IMR-90 (cell line): ENCODE measurements around the gene KIF16B. TPM values are rescaled to one million over a fixed set of nuclear protein-coding genes. Genes with fewer than 3 reads are reported as not detected.

Experiments
- ATAC-seq: fragments of 200-7000 bp; cut with Tn5 transposase; 2 replicates; pipeline ENCODE4 v1.9.1; 2020; ENCODE audit warnings: low read depth, mild to moderate bottlenecking, moderate library complexity
- BruUV-seq: library from RNA; stranded (reverse); fragments of 400-500 nt; replicated peaks from 2 replicates; lab custom pipeline; 2021; lab: Mats Ljungman, UMichigan
- CTCF ChIA-PET: fragments of 300-600 bp; formaldehyde crosslinking; extraction: SDS; loops from one replicate; lab custom pipeline; 2021; ENCODE audit warnings: antibody characterized with exemption; lab: Yijun Ruan, JAX
- POLR2A ChIA-PET: fragments of 300-600 bp; sonication (Branson Sonifier 250); formaldehyde crosslinking; loops from one replicate; lab custom pipeline; 2022; ENCODE audit warnings: antibody characterized with exemption; ENCODE audit not compliant: unreplicated experiment; lab: Charles Lee
- DNase-seq: peaks from one replicate; pipeline ENCODE4 v3.0.0; 2013
- H2AFZ ChIP-seq: replicated peaks from 2 replicates; pipeline ENCODE3; 2013; ENCODE audit warnings: low read length, mild to moderate bottlenecking; ENCODE audit not compliant: poor library complexity
- H2AK5ac ChIP-seq: 2 replicates; pipeline ENCODE4 v1.6.1; 2013; ENCODE audit warnings: low read depth, low read length, inconsistent platforms
- H2AK9ac ChIP-seq: replicated peaks from 2 replicates; pipeline ENCODE3; 2013; ENCODE audit warnings: mild to moderate bottlenecking, low read depth, low read length, moderate library complexity; ENCODE audit not compliant: poor library complexity
- H2BK120ac ChIP-seq: 2 replicates; pipeline ENCODE4 v1.6.1; 2013; ENCODE audit warnings: low read depth, low read length, inconsistent platforms
- H2BK15ac ChIP-seq: 3 replicates; pipeline ENCODE4 v1.6.1; 2013; ENCODE audit warnings: low read depth, low read length, inconsistent platforms
- H2BK20ac ChIP-seq: 2 replicates; pipeline ENCODE4 v1.6.1; 2013; ENCODE audit warnings: low read depth, mild to moderate bottlenecking, inconsistent platforms, low read length, moderate library complexity
- H2BK5ac ChIP-seq: 2 replicates; pipeline ENCODE4 v1.6.1; 2013; ENCODE audit warnings: mild to moderate bottlenecking, low read depth, low read length, inconsistent platforms; ENCODE audit not compliant: poor library complexity, severe bottlenecking
- H3K14ac ChIP-seq: replicated peaks from 2 replicates; pipeline ENCODE4 v1.6.1; 2013; ENCODE audit warnings: low read depth, low read length, inconsistent platforms
- H3K18ac ChIP-seq: 2 replicates; pipeline ENCODE4 v1.6.1; 2013; ENCODE audit warnings: low read depth, low read length, control low read depth
- H3K23ac ChIP-seq: 2 replicates; pipeline ENCODE4 v1.6.1; 2013; ENCODE audit warnings: low read depth, low read length, inconsistent platforms
- H3K27ac ChIP-seq: 2 replicates; pipeline ENCODE4 v1.5.1; 2013; ENCODE audit warnings: mild to moderate bottlenecking, control low read depth, low read length; ENCODE audit not compliant: insufficient read depth
- H3K27me3 ChIP-seq: 2 replicates; pipeline ENCODE4 v1.6.1; 2013; ENCODE audit warnings: low read length; ENCODE audit not compliant: control insufficient read depth, insufficient read depth
- H3K36me3 ChIP-seq: 2 replicates; pipeline ENCODE4 v1.6.1; 2013; ENCODE audit warnings: low read length, mixed read lengths; ENCODE audit not compliant: control insufficient read depth, insufficient read depth
- H3K4ac ChIP-seq: 2 replicates; pipeline ENCODE4 v1.6.1; 2013; ENCODE audit warnings: low read depth, low read length, inconsistent platforms
- H3K4me1 ChIP-seq: 2 replicates; pipeline ENCODE4 v1.6.1; 2013; ENCODE audit warnings: low read length, mixed read lengths; ENCODE audit not compliant: control insufficient read depth, insufficient read depth
- H3K4me2 ChIP-seq: 2 replicates; pipeline ENCODE4 v1.6.1; 2013; ENCODE audit warnings: low read depth, mild to moderate bottlenecking, control low read depth, low read length, moderate library complexity
- H3K4me3 ChIP-seq: 2 replicates; pipeline ENCODE4 v1.5.1; 2013; ENCODE audit warnings: low read depth, mild to moderate bottlenecking, control low read depth, low read length, moderate library complexity; ENCODE audit not compliant: insufficient read depth
- H3K56ac ChIP-seq: 2 replicates; pipeline ENCODE4 v1.6.1; 2013; ENCODE audit warnings: low read length, inconsistent platforms; ENCODE audit not compliant: insufficient read depth; ENCODE audit errors: extremely low read depth
- H3K79me1 ChIP-seq, 2 experiments: 2 replicates each; pipeline ENCODE4 v1.6.1; 2013; ENCODE audit warnings: low read length in 2 of 2, inconsistent platforms in 1 of 2, low read depth in 1 of 2
- H3K9ac ChIP-seq: 2 replicates; pipeline ENCODE4 v1.6.1; 2013; ENCODE audit warnings: low read depth, low read length, control low read depth
- H3K9me1 ChIP-seq: 2 replicates; pipeline ENCODE4 v1.6.1; 2013; ENCODE audit warnings: low read length, inconsistent platforms; ENCODE audit not compliant: insufficient read depth
- H3K9me3 ChIP-seq: 2 replicates; pipeline ENCODE4 v1.6.1; 2013; ENCODE audit warnings: low read length; ENCODE audit not compliant: control insufficient read depth, insufficient read depth
- H4K20me1 ChIP-seq: 2 replicates; pipeline ENCODE4 v1.6.1; 2013; ENCODE audit warnings: low read length, inconsistent platforms; ENCODE audit not compliant: insufficient read depth
- H4K5ac ChIP-seq: 2 replicates; pipeline ENCODE4 v1.6.1; 2013; ENCODE audit warnings: mild to moderate bottlenecking, low read depth, low read length, control low read depth
- H4K8ac ChIP-seq, 2 experiments: 2 replicates each; pipeline ENCODE4 v1.6.1; 2013; ENCODE audit warnings: low read depth in 2 of 2, low read length in 2 of 2, control low read depth in 1 of 2, inconsistent platforms in 1 of 2
- H4K91ac ChIP-seq: 2 replicates; pipeline ENCODE4 v1.6.1; 2013; ENCODE audit warnings: low read depth, low read length, inconsistent platforms; ENCODE audit not compliant: insufficient read depth
- BHLHE40 ChIP-seq: fragments of 150-350 bp; IDR thresholded peaks from 2 replicates; pipeline ENCODE4 v1.6.1; 2016; ENCODE audit warnings: mild to moderate bottlenecking, low read depth, low read length
- CEBPB ChIP-seq: IDR thresholded peaks from 2 replicates; pipeline ENCODE4 v1.6.1; 2012; ENCODE audit warnings: low read depth, low read length, improper control_type of control experiment
- CHD1 ChIP-seq: IDR thresholded peaks from 2 replicates; pipeline ENCODE4 v1.6.1; 2012; ENCODE audit warnings: low read depth, low read length, improper control_type of control experiment
- ELK1 ChIP-seq: fragments of 150-350 bp; IDR thresholded peaks from 2 replicates; pipeline ENCODE4 v1.6.1; 2016; ENCODE audit warnings: low read depth, mild to moderate bottlenecking, low read length, moderate library complexity, borderline replicate concordance
- FOS ChIP-seq: fragments of 150-350 bp; IDR thresholded peaks from 2 replicates; pipeline ENCODE4 v1.6.1; 2016; ENCODE audit warnings: low read depth, low read length
- MAFK ChIP-seq: IDR thresholded peaks from 2 replicates; pipeline ENCODE4 v1.6.1; 2012; ENCODE audit warnings: low read depth, low read length, improper control_type of control experiment
- MAZ ChIP-seq: IDR thresholded peaks from 2 replicates; pipeline ENCODE4 v1.6.1; 2012; ENCODE audit warnings: low read depth, mild to moderate bottlenecking, low read length, improper control_type of control experiment, moderate library complexity, borderline replicate concordance
- MXI1 ChIP-seq: IDR thresholded peaks from 2 replicates; pipeline ENCODE4 v1.6.1; 2012; ENCODE audit warnings: low read depth, mild to moderate bottlenecking, low read length, moderate library complexity, borderline replicate concordance
- NFE2L2 ChIP-seq: fragments of 150-350 bp; IDR thresholded peaks from 2 replicates; pipeline ENCODE4 v1.6.1; 2016; ENCODE audit warnings: low read depth, mild to moderate bottlenecking, low read length
- POLR2A ChIP-seq: IDR thresholded peaks from 2 replicates; pipeline ENCODE4 v1.6.1; 2012; ENCODE audit warnings: mild to moderate bottlenecking, low read depth, low read length
- RAD21 ChIP-seq: IDR thresholded peaks from 2 replicates; pipeline ENCODE4 v1.6.1; 2012; ENCODE audit warnings: low read length, improper control_type of control experiment
- RCOR1 ChIP-seq: IDR thresholded peaks from 2 replicates; pipeline ENCODE4 v1.6.1; 2012; ENCODE audit warnings: mild to moderate bottlenecking, low read length, improper control_type of control experiment; ENCODE audit not compliant: insufficient replicate concordance
- RFX5 ChIP-seq: IDR thresholded peaks from 2 replicates; pipeline ENCODE4 v1.8.0; 2012; ENCODE audit warnings: low read depth, mild to moderate bottlenecking, low read length, moderate library complexity
- SMC3 ChIP-seq: fragments of 150-350 bp; IDR thresholded peaks from 2 replicates; pipeline ENCODE4 v1.6.1; 2016; ENCODE audit warnings: low read depth, mild to moderate bottlenecking, antibody characterized with exemption, low read length, moderate library complexity
- USF2 ChIP-seq: fragments of 150-350 bp; IDR thresholded peaks from 2 replicates; pipeline ENCODE4 v1.6.1; 2017; ENCODE audit warnings: mild to moderate bottlenecking, antibody characterized with exemption, low read length, low read depth
- WGBS, 2 experiments: methylation state at CpG; one replicate each; pipeline versions ENCODE4 v1.1.5 to v1.1.7; 2013; ENCODE audit warnings: missing lambda C conversion rate in 2 of 2; ENCODE audit not compliant: insufficient read length in 1 of 2; ENCODE audit errors: extremely low coverage in 2 of 2; 5-methylcytosine and 5-hydroxymethylcytosine counted together
- dilution Hi-C: fragments of 300-500 bp; cut with HindIII; formaldehyde crosslinking; loops from one replicate; pipeline ENCODE4 v1.14.3; 2018; ENCODE audit warnings: low sequenced_read_pairs; ENCODE audit not compliant: unreplicated experiment
- in situ Hi-C: fragments of 300-500 bp; cut with MboI; formaldehyde crosslinking; loops from 3 replicates; pipeline ENCODE4 v1.14.3; 2019; ENCODE audit warnings: low sequenced_read_pairs, inconsistent platforms, mixed read lengths
- intact Hi-C: fragments of 100-400 bp; cut with micrococcal nuclease; formaldehyde crosslinking; loops from 2 replicates; pipeline ENCODE4 v1.10.0; 2022
- polyA plus RNA-seq, 3 experiments: library from polyadenylated mRNA; depleted of rRNA; stranded (reverse); fragments of >200 nt; gene quantifications; 2 replicates each; pipeline ENCODE4 v1.2.3, GENCODE V29; 2012; ENCODE audit warnings: low replicate concordance in 1 of 3
- total RNA-seq: library from RNA; depleted of rRNA; stranded (reverse); fragments of >200 nt; gene quantifications from 2 replicates; pipeline ENCODE4 v1.2.3, GENCODE V29; 2012

Gene KIF16B
- total and polyA plus RNA-seq, 2 of the 4 experiments (the other 2 are of a cell fraction) = 4.7 to 10.0 TPM

- Histone ChIP-seq H4K8ac (no peak overlapping the region), H3K4me3 (no peak overlapping the region), H3K23ac (no peak overlapping the region), H3K27me3 (no peaks in the 10 kb centered on the region), H2AFZ (no peak overlapping the region), H3K56ac (no peak overlapping the region), H3K9me3 (no peaks in the 10 kb centered on the region; the same call in none of the 2 replicates), H3K9ac (no peak overlapping the region), H2BK5ac (no peak overlapping the region), H3K14ac (no peak overlapping the region), H4K5ac (no peak overlapping the region), H3K27ac (no peak overlapping the region), H3K4ac (no peak overlapping the region), H2BK15ac (no peak overlapping the region), H3K9me1 (no peaks in the 10 kb centered on the region), H4K91ac (no peak overlapping the region), H2AK9ac (no peak overlapping the region), H3K4me2 (no peak overlapping the region), H2AK5ac (no peak overlapping the region), H3K4me1 (no peaks in the 10 kb centered on the region), H2BK120ac (no peak overlapping the region), H3K18ac (no peak overlapping the region), H3K36me3 (no peaks in the 10 kb centered on the region), H3K79me1 (no peaks in the 10 kb centered on the region), H2BK20ac (no peak overlapping the region), H4K20me1 (no peaks in the 10 kb centered on the region)
- in situ Hi-C loops (no loop called here), dilution Hi-C loops (no loop called here), intact Hi-C loops (no loop called here)
- DNase-seq = no peak
- no peak for ATAC-seq
- 0% methylated on average over 1 of the region's 7 CpGs; no CpG with 5 or more reads in 1 of the 2 experiments for WGBS, 2 experiments
- no peak for TF ChIP-seq BHLHE40
- no peak for TF ChIP-seq FOS
- TF ChIP-seq SMC3 = no peak
- TF ChIP-seq RCOR1 = no peak
- no peak for TF ChIP-seq CEBPB
- no peak for TF ChIP-seq MAZ
- no peak for TF ChIP-seq RAD21
- TF ChIP-seq USF2 = no peak
- no peak for TF ChIP-seq CHD1
- TF ChIP-seq ELK1 = no peak
- no peak for TF ChIP-seq NFE2L2
- TF ChIP-seq POLR2A = no peak
- no peak for TF ChIP-seq RFX5
- TF ChIP-seq MXI1 = no peak
- no peak for TF ChIP-seq MAFK
- BruUV-seq = no TSS peak
- CTCF ChIA-PET = interaction anchor here (0.9 kb wide), 1 partner anchor 230 kb away, joined by 3 read pairs; no protein-coding TSS in a partner anchor
- POLR2A ChIA-PET = no interaction called here
Measured at GRCh38 chr20:16246291-16246690, 327.0 kb downstream of the KIF16B start.
